Activated T-cell treated with anti-CD3 and anti-CD28 coated beads, Interleukin-2, amount 50 U/mL, for 4 hours (primary cell): ENCODE results near the gene B4GALT6. TPM values are rescaled to one million over a fixed set of nuclear protein-coding genes. Genes with fewer than 3 reads are reported as not detected.
A peak's percentile ranks its signal among the peaks of the same experiment; 100 is the strongest.
"Not testable (repeated sequence)": the region's sequence is repeated elsewhere in the genome, so short reads cannot be mapped to it uniquely, and the experiment has no call there.

ENCODE experiments used
- ATAC-seq, 2 donors: fragments of 200-7000 bp; cut with Tn5 transposase; one replicate each; pipeline ENCODE4 v1.10.0; 2021
- DNase-seq: peaks from one replicate; pipeline ENCODE4 v3.0.0-alpha.2; 2020
- H3K27me3 Mint-ChIP-seq: one replicate; pipeline ENCODE4 v1.8.0; 2021; ENCODE audit warnings: low read depth, mixed read lengths
- H3K36me3 Mint-ChIP-seq: one replicate; pipeline ENCODE4 v1.8.0; 2022; ENCODE audit warnings: mixed read lengths; ENCODE audit not compliant: insufficient read depth
- H3K4me1 Mint-ChIP-seq: one replicate; pipeline ENCODE4 v1.8.0; 2021; ENCODE audit warnings: low read depth, mixed read lengths
- H3K4me3 Mint-ChIP-seq: one replicate; pipeline ENCODE4 v1.8.0; 2021; ENCODE audit warnings: mild to moderate bottlenecking, moderate library complexity, mixed read lengths
- H3K9me3 Mint-ChIP-seq: one replicate; pipeline ENCODE4 v1.8.0; 2021; ENCODE audit warnings: mixed read lengths
- total RNA-seq, 3 donors: library from RNA; stranded (reverse); gene quantifications; one replicate each; pipeline ENCODE4 v1.2.1, GENCODE V29; 2021

Gene B4GALT6, protein sequence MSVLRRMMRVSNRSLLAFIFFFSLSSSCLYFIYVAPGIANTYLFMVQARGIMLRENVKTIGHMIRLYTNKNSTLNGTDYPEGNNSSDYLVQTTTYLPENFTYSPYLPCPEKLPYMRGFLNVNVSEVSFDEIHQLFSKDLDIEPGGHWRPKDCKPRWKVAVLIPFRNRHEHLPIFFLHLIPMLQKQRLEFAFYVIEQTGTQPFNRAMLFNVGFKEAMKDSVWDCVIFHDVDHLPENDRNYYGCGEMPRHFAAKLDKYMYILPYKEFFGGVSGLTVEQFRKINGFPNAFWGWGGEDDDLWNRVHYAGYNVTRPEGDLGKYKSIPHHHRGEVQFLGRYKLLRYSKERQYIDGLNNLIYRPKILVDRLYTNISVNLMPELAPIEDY
- total RNA-seq = 1 to 10 TPM in 2 of 3 donors, under 1 TPM in 1; 0.84 to 2.4 (median 1.3) TPM

DNA sequence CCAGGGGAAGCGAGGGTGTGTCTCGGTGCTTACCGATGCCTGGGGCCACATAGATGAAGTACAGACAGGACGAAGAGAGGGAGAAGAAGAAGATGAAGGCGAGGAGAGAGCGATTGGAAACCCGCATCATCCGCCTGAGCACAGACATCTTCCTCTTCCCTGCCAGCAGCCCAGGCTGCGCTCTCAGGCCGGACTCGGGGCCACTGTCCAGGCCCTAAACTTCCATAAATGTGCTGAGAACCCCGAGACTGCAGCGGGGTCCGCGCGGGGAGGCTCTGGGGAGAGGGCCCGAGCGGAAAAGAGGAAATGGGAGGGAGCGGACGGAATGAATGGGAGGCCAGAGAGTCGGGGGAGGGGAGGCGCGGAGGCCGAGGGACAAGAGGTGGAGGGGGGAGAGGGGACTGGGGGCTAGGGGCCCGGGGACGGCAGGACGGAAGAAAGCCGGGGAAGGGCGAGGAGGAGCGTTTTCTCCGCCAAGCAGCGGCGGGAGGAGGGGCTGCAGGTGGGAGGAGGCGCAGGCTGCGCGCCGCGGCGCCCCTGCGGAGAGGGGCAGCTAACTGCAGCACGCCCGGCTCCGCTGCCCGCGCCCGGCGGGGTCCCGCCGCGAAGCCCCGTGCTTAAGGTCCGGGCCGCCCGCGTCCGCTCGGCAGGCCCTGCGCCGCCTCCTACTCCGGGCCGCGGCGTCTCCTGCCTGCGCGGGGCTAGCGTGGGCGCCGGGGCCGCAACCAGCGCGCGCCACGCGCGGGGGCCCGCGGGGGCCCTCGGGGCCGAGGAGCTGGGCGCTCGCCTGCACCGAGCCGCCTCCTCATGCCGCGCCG lies at the start of gene B4GALT6:
TSS of gene B4GALT6 (minus strand) at position 303 of the 818 bp plus-strand sequence. CDS start at position 148, 155 bp downstream.
- H3K9me3 Mint-ChIP-seq = no peaks in the 10 kb centered on the region
- H3K36me3 Mint-ChIP-seq = no peaks in the 10 kb centered on the region
- DNase-seq (no peak), ATAC-seq (peak; percentile 61 to 63)
- peaks cover 8% of the 10 kb centered on the region for H3K4me1 Mint-ChIP-seq
- H3K4me3 Mint-ChIP-seq = peak within 1 kb of the TSS; percentile 78
- peaks cover 45% of the 10 kb centered on the region for H3K27me3 Mint-ChIP-seq

DNA sequence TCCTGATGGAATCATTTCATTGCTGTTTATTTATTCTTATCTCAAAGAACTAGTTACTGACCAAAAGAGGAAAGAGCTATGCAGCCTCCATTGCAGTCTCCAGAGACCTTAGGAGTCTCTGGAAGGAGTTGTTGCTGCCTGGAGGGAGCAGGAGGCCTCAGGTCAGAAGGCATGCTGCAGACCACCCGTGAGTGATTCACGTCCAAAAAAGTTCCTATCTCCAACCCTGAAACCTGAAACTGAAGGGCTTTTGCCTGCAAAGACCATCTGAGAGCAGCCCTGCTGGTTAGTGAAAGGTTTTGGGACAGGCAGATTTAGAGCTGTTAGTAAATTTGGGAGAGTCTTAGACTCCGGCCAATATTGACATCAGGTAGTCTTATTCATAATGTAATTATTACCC lies 47.2 kb upstream of the B4GALT6 start:
- no peak overlapping the region for H3K4me3 Mint-ChIP-seq
- no peaks in the 10 kb centered on the region for H3K4me1 Mint-ChIP-seq
- ATAC-seq (no peak), DNase-seq (no peak)
- no peaks in the 10 kb centered on the region for H3K9me3 Mint-ChIP-seq
- H3K27me3 Mint-ChIP-seq = peaks cover 19% of the 10 kb centered on the region
- H3K36me3 Mint-ChIP-seq = no peaks in the 10 kb centered on the region

- not testable (repeated sequence) for H3K4me3 Mint-ChIP-seq, H3K36me3 Mint-ChIP-seq, H3K9me3 Mint-ChIP-seq, H3K4me1 Mint-ChIP-seq, ATAC-seq, DNase-seq
- H3K27me3 Mint-ChIP-seq = peaks cover 39% of the 10 kb centered on the region
Measured at GRCh38 chr18:31729196-31729595, 44.8 kb upstream of the B4GALT6 start.

- peaks cover 7% of the 10 kb centered on the region for H3K9me3 Mint-ChIP-seq
- peaks cover 5% of the 10 kb centered on the region for H3K4me1 Mint-ChIP-seq
- peak overlapping the region; percentile 70 for H3K4me3 Mint-ChIP-seq
- ATAC-seq (no peak), DNase-seq (no peak)
- no peaks in the 10 kb centered on the region for H3K36me3 Mint-ChIP-seq
- H3K27me3 Mint-ChIP-seq = peaks cover 37% of the 10 kb centered on the region
Measured at GRCh38 chr18:31723990-31724711, 39.8 kb upstream of the B4GALT6 start.

- Mint-ChIP-seq H3K27me3 (peaks cover 35% of the 10 kb centered on the region), H3K4me3 (no peak overlapping the region), H3K9me3 (peaks cover 9% of the 10 kb centered on the region), H3K36me3 (no peaks in the 10 kb centered on the region), H3K4me1 (peaks cover 5% of the 10 kb centered on the region)
- ATAC-seq (no peak), DNase-seq (no peak)
Measured at GRCh38 chr18:31723639-31723989, 39.2 kb upstream of the B4GALT6 start.

GRCh38 chr18:31722369-31722957 lies 38.1 kb upstream of the B4GALT6 start:
- peak; percentile 85 to 86 for ATAC-seq
- Mint-ChIP-seq H3K9me3 (peaks cover 9% of the 10 kb centered on the region), H3K27me3 (peaks cover 33% of the 10 kb centered on the region), H3K4me1 (peaks cover 5% of the 10 kb centered on the region), H3K4me3 (no peak overlapping the region), H3K36me3 (no peaks in the 10 kb centered on the region)
- DNase-seq = peak; percentile 61

DNA sequence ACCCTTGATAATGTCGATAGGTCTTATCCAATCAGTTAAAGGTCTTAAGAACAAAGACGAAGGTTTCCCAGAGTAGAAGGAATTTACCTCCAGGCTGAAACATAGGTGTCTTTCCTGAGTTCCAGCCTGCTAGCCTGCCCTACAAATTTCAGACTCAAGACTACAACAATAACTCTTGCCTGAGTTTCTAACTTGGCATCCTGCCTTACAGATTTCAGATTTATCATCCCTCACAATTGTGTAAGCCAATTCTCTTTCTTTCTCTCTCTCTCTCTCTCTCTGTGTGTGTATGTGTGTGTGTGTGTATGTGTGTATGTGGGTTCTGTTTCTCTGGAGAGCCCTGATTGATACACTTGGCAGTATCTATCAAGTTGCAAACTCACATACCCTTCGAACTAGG lies 37.2 kb upstream of the B4GALT6 start:
- H3K9me3 Mint-ChIP-seq = peaks cover 9% of the 10 kb centered on the region
- ATAC-seq (no peak), DNase-seq (no peak)
- no peak overlapping the region for H3K4me3 Mint-ChIP-seq
- peaks cover 29% of the 10 kb centered on the region for H3K27me3 Mint-ChIP-seq
- H3K36me3 Mint-ChIP-seq = no peaks in the 10 kb centered on the region
- H3K4me1 Mint-ChIP-seq = peaks cover 5% of the 10 kb centered on the region

- no peak for ATAC-seq
- H3K27me3 Mint-ChIP-seq = peaks cover 23% of the 10 kb centered on the region
- DNase-seq = no peak
- H3K4me3 Mint-ChIP-seq = no peak overlapping the region
- peaks cover 5% of the 10 kb centered on the region for H3K4me1 Mint-ChIP-seq
- no peaks in the 10 kb centered on the region for H3K36me3 Mint-ChIP-seq
- peaks cover 9% of the 10 kb centered on the region for H3K9me3 Mint-ChIP-seq
Measured at GRCh38 chr18:31720867-31721266, 36.5 kb upstream of the B4GALT6 start.

GRCh38 chr18:31719363-31720006 lies 35.1 kb upstream of the B4GALT6 start:
- no peak for DNase-seq
- H3K4me1 Mint-ChIP-seq = peaks cover 4% of the 10 kb centered on the region
- H3K36me3 Mint-ChIP-seq = no peaks in the 10 kb centered on the region
- no peak for ATAC-seq
- H3K9me3 Mint-ChIP-seq = peaks cover 9% of the 10 kb centered on the region
- H3K4me3 Mint-ChIP-seq = no peak overlapping the region
- peaks cover 12% of the 10 kb centered on the region for H3K27me3 Mint-ChIP-seq

- Mint-ChIP-seq H3K27me3 (peaks cover 5% of the 10 kb centered on the region), H3K4me3 (no peak overlapping the region), H3K4me1 (no peaks in the 10 kb centered on the region), H3K36me3 (no peaks in the 10 kb centered on the region), H3K9me3 (peaks cover 9% of the 10 kb centered on the region)
- no peak for ATAC-seq
- no peak for DNase-seq
Measured at GRCh38 chr18:31718386-31718785, 34.0 kb upstream of the B4GALT6 start.

GRCh38 chr18:31716362-31716761 lies 32.0 kb upstream of the B4GALT6 start:
- H3K4me1 Mint-ChIP-seq = no peaks in the 10 kb centered on the region
- no peaks in the 10 kb centered on the region for H3K36me3 Mint-ChIP-seq
- H3K4me3 Mint-ChIP-seq = no peak overlapping the region
- DNase-seq (no peak), ATAC-seq (no peak)
- H3K9me3 Mint-ChIP-seq = peaks cover 9% of the 10 kb centered on the region
- H3K27me3 Mint-ChIP-seq = no peaks in the 10 kb centered on the region

GRCh38 chr18:31711365-31712172 lies 27.2 kb upstream of the B4GALT6 start:
- DNase-seq = no peak
- Mint-ChIP-seq H3K4me3 (no peak overlapping the region), H3K36me3 (no peaks in the 10 kb centered on the region), H3K27me3 (peaks cover 4% of the 10 kb centered on the region), H3K4me1 (no peaks in the 10 kb centered on the region), H3K9me3 (no peaks in the 10 kb centered on the region)
- no peak for ATAC-seq

- Mint-ChIP-seq H3K4me3 (no peak overlapping the region), H3K4me1 (no peaks in the 10 kb centered on the region), H3K36me3 (no peaks in the 10 kb centered on the region), H3K27me3 (peaks cover 4% of the 10 kb centered on the region), H3K9me3 (no peaks in the 10 kb centered on the region)
- ATAC-seq = no peak
- DNase-seq = no peak
Measured at GRCh38 chr18:31710826-31711225, 26.4 kb upstream of the B4GALT6 start.
